NB4 (cell line): ENCODE results near the gene FDX2.

Experiments used
- DNase-seq: peaks from one replicate; pipeline ENCODE4 v3.0.0; 2010; ENCODE audit warnings: low read depth
- H3K4me3 ChIP-seq: one replicate; pipeline ENCODE4 v1.5.1; 2011; ENCODE audit warnings: mild to moderate bottlenecking, low read depth, low read length, moderate library complexity
- CTCF ChIP-seq: IDR thresholded peaks from one replicate; pipeline ENCODE4 v1.5.1; 2012; ENCODE audit warnings: low read depth, low read length
- MAX ChIP-seq: IDR thresholded peaks from 2 replicates; pipeline ENCODE4 v1.6.1; 2011; ENCODE audit warnings: low read depth, low read length
- MYC ChIP-seq: IDR thresholded peaks from 2 replicates; pipeline ENCODE4 v1.6.1; 2011; ENCODE audit warnings: low read depth, low read length
- POLR2A ChIP-seq: IDR thresholded peaks from 2 replicates; pipeline ENCODE4 v1.6.1; 2011; ENCODE audit warnings: mild to moderate bottlenecking; ENCODE audit not compliant: insufficient read length; ENCODE audit errors: extremely low read depth

The FDX2 gene

GRCh38 chr19:10356431-10356830 lies 40.6 kb upstream of the FDX2 start:
- TF ChIP-seq POLR2A (no peak), MYC (no peak), CTCF (no peak)
- H3K4me3 ChIP-seq: no peak overlapping the region
- DNase-seq: peak; percentile 35

- no peak for TF ChIP-seq POLR2A
- no peak for TF ChIP-seq MAX
- TF ChIP-seq MYC: no peak
- TF ChIP-seq CTCF: no peak
- peak; percentile 82 for DNase-seq
- no peak overlapping the region for H3K4me3 ChIP-seq
Measured at GRCh38 chr19:10353793-10354391, 38.1 kb upstream of the FDX2 start.

- TF ChIP-seq POLR2A (no peak), MAX (0 out of 2 replicates have a peak, but pooled peaks have one; percentile 8)
- no peak overlapping the region for H3K4me3 ChIP-seq
Measured at GRCh38 chr19:10352764-10353671, 37.2 kb upstream of the FDX2 start.

GRCh38 chr19:10346509-10346908 lies 30.7 kb upstream of the FDX2 start:
- peak; percentile 100 for DNase-seq
- TF ChIP-seq CTCF (no peak), MAX (no peak), MYC (no peak), POLR2A (no peak)
- H3K4me3 ChIP-seq: peak overlapping the region; percentile 1

More at GRCh38 chr19:10352764-10353671, 37.2 kb upstream of the FDX2 start:
- peak; percentile 70 for DNase-seq

GRCh38 chr19:10344780-10345179 lies 29.0 kb upstream of the FDX2 start:
- TF ChIP-seq MYC (no peak), CTCF (no peak), POLR2A (no peak), MAX (no peak)
- no peak for DNase-seq
- no peak overlapping the region for H3K4me3 ChIP-seq

- no peak for TF ChIP-seq POLR2A
- no peak for TF ChIP-seq MAX
- TF ChIP-seq MYC: no peak
- no peak for TF ChIP-seq CTCF
- no peak overlapping the region for H3K4me3 ChIP-seq
- no peak for DNase-seq
Measured at GRCh38 chr19:10343495-10343894, 27.7 kb upstream of the FDX2 start.
